HG03469 (cell line): ENCODE measurements around the gene NRN1.

Experiments
- ATAC-seq: cut with Tn5 transposase; IDR thresholded peaks from one replicate; pipeline ENCODE4 v1.9.1; 2021; ENCODE audit warnings: mild to moderate bottlenecking, moderate library complexity, moderate number of reproducible peaks; ENCODE audit not compliant: unreplicated experiment

NRN1 gene

DNA sequence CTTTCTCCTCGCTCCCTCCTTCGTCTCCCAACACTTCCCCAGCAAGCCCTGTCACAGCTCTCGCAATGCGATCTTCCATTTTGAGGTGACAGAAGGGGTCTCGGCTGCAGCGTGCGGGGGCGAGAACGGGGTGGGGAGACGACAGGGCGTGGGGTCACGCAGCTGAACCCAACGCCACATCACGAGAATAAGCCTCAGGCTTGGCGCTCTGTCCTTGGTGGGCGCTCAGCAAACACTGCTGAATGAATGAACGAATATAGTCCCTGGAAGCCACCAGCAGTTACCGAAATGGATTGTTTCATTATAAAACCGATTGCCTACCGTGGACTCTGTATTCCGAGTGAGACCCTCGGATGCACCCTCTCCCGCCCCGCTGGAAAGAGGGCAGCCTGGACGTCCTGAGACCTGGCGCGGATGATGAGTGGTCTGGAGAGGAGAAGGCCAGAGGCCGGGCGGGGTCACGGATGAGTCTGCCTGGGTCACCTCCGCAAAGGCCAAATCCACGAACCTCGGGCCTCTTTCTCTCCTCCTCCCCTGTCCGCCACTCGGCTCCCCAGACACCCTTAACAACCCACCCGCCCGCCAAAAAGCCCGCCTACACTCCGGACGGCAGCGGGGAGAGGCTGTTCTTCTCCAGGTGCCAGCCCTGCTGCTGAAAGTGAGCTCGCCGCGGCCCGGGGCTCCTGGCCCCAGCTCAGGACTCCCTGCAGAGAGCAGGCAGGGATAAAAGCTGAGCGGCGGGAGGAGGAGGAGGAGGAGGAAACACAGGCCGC is 3.7 kb downstream of the NRN1 start:
- no peak for ATAC-seq

DNA sequence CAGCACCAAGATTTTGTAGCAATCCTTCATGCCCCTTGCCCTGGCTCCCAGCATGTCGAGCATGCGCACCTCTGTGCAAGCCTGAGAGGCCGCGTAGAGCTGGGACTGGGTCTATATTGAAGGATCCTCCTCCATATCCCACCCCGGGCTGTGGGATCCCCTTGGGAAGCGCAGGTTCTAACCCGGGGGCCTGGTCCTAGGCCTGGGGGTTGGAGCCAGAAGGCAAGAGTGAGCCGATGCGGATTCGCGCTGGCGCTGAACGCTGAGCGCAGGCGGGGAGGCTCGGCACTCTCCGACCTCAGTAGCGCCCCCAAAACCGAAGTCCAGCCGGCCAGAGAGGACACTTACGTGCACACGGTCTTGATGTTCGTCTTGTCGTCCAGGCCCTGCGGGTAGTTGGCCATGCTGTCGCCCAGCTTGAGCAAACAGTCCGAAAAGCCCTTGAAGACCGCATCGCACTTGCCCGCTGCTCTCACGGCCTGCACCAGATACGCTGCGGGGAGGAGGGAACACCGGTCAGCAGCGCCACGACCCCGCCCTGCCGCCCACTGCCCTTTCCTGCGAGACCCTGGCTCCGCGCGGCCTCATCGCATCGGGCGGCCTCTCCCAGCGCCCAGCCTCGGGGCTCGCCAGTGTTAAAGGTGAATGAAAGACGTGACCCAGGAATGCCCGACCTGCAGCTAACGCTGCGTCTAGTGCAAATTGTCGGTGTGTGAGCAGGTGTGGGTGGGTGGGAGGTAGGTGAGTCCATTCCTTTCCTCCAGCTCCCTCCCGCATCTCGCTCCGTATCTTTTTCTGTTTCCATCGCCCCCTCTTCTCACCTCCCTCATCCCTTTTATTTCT is 4.5 kb downstream of the NRN1 start:
- ATAC-seq = no peak

DNA sequence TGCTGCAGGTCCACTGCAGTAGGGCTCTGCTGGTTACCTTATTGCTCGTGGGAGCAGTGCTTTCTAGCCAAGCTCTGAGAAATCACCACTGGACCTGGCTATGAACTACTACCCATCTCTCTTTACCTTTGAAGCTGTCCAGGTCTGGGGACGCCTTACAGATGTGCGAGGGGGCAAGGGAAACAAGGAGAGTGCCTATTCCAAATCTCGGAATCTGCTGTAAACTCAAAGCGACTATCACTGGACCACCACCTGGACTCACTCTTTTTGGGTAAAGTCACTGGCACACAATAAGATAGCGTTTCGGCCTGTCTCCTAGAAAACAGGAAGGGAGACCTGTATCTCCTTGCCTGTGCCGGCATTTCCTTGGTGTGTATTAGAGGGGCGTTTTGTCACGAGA is 5.3 kb downstream of the NRN1 start:
- ATAC-seq = no peak

DNA sequence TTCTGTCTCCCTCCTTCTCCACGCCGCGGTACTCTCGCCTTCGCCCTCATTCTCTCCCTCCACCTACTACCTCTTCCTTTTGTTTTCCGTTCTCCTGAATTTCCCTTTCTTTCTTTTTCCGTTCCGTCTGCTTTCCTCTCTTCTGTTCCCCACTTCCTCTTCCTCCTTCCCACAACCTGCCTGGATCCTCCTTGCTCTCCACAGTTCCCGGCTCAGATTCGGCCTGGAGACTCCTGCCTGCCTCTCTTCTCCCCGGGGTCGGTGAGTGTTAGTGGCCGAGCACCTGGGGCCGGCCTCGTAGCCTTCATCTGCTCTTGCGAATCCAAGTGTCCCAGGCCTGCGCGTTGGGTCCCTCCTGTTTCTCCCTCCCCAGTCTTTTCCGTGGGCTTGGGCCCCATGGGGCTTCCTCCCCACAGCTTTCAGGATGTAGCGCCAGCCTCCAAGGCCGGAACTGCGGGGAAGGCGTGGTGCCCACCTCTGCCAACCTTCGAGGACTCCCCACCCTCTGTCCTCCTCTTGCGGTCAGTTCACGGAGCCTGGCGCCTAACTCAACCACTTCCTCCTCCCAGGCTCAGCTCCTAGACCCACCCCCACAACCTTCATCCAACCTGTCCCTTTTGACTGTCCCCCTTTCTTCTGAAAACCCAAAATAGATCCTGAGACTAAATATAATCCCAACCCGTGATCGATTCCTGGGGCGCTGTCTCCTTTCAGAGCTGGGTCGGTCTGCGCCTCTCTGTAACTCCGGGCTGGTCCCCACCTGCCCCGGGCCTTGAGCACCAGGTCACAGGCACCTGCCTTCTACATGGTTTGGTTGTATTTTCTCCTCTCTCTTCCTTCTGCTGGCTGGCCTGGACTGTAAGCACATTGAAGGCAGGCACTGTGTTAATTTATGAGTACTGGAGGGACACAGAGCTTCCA is 6.8 kb downstream of the NRN1 start:
- no peak for ATAC-seq

DNA sequence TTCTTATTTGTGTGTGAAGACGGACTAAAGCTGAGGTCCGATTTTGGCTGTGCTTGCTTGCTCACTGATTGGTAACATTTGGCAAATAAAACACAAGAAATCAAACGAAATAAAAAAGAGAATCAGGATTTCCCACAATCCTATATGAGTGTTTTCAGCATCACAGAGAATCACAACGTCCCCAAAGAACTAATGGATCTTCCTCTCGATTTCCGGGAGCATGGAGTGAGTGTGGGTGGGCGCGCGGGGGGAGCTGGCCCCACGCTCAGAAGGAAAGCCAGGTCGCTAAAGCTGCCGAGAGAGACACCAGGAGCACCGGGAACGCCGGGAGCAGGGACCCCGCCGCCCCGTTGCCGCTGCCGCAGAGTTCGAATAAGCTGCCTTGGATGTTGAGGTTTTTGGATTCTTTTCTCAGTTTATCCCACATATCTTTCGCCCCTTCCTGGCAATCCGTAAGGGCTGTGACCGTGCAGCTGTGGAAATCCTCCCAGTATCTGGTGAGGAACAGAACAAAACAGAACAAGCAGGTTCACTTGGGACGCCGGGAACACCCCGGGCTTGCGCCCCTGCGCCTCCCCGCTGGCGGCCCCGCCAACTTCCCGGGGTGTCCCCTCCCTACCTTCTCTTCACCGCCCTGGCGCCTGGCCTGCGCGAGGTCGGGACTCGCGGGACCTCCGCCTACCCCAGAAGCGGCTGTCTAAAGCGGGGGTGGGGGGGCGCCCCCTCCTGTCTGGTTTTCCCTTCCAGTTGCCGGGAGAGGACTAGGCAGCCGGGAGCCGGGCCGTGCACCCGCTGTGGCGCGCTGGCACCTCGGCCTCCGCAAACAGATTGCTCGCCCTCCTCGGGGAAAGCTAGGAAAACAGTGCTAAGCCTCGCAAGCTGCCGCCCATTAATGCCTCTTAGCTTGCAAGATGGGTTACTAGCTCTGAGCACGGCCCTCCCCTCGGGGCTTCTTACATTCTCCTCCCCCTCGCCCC is 7.7 kb downstream of the NRN1 start:
- no peak for ATAC-seq

DNA sequence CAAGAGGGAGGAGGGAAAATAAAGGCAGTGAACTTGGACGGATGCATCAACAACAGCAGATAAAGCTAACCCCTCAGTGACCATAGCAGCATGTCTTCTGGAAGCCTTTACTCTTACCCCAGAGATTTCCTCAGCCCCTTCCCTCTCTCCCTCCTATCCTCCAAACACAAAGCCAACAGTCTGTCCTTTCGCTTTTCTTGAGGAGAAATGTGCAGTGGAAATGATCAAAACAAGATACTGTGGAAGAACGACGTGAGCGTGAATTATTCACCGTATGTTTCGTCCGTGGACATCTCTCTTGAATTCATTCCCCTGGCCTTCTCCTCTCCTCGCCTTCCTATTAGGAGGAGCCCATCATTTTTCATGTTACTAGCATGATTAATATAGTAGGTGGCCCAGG is 8.5 kb downstream of the NRN1 start:
- ATAC-seq = no peak

DNA sequence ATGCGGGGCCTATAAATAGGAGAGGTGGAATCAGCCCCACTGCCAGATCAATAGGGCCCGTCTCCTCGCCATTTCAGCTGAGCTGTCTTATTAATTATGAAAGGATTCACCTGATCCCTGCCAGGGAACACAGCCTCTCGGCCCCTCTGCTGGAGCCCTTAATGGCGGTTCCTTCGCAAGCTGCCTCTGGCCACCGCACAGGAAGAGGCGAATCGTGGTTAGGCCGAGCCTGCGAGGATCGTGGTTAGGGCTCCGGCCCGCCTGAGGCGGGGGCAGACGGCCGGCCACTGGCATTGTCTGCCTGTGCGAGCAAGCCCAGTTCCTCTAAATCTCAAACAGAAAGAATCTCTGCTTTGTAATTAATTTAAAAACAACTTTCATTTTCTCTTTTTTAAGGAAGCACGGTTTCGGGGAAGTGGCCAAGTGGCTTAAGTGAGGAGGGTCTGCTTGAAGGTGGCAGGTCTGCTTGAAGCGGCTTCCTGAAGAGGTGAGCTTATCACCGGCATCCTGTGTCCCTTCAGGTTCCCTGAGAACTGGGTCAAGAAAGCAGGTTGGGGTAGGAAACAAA is 9.2 kb downstream of the NRN1 start:
- no peak for ATAC-seq

DNA sequence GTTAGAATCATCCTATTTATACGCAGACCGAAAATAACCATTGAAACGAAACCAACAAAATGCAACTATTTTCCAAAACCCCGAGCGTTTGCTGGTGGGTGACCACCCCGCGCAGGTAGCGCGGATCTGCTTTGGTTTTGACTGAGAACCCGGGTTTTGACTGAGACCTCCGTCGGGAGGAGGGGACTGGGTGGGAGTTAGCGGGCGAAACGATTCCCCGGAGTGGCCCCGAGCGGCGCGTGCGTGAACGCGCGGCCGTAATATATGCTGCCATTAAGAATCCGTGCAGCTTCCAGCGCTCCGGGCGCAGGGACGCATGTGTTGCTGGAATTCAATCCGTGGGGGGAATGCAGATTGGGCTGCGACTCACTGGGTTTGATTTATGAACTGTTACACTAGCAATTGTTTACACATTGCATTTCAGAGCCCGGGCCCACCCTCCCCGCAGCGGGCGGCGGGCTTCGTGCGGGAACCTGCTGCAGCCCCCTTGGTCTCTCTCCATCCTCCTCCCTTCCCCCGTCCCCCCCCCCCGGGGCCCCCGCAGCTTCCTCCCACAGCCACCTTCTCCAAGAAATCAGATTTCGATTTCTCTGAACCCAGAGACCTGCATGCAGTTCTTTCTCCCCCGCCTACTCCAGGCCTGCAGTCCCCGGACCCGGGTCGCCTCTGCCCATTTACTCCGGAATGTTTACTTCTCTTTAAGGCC is 9.9 kb downstream of the NRN1 start:
- ATAC-seq = no peak

DNA sequence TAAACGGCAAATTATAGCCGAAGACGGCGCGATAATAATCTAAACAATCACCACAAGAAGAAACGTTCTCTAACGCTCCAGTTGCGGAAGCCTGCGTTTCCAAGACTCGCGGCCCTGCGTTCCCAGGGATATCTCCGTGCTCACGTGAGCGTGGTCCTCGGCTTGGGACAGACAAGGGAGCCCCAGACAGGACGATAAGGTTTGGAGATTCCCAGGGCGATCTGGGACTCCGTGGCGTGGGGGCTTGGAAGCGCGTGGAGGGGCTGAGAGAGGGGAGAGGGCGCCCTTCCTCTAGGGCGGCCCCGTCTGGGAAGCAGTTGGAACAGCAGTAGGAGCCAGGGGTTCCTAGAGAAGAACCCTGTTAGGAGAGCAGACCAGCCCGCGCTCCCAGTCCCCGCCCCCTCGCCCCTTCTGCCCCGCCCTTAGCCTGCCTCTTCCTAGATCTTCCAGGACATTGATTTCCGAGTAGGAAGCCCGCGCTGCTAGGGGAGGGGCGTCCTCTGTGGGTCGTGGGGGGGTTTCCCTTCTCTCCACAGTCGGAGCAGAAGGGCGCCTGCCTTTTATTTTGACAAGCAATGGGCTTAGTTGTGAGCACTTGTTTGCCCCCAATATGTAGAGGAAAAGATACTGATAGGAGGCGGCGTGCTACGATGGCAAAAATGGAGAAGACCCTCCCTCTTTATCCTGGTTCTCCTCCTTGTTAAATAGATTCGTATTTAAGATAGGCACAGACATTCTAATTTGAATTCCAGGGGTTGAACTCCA is 10.6 kb downstream of the NRN1 start:
- ATAC-seq = no peak

DNA sequence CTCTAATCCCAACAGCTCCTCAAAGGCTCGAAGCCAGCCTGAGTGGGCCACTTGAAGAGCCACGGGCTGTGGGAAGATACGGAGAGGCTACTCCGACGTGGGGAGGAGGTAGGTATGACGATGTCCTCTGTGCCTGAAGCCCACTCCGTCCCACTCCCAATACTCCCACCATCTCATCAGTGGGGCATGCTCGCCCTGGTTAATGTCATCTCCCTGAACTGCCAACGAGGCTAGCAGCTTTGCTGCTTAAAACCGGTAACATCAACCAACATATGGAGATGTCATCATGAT is 11.1 kb downstream of the NRN1 start:
- ATAC-seq = no peak

DNA sequence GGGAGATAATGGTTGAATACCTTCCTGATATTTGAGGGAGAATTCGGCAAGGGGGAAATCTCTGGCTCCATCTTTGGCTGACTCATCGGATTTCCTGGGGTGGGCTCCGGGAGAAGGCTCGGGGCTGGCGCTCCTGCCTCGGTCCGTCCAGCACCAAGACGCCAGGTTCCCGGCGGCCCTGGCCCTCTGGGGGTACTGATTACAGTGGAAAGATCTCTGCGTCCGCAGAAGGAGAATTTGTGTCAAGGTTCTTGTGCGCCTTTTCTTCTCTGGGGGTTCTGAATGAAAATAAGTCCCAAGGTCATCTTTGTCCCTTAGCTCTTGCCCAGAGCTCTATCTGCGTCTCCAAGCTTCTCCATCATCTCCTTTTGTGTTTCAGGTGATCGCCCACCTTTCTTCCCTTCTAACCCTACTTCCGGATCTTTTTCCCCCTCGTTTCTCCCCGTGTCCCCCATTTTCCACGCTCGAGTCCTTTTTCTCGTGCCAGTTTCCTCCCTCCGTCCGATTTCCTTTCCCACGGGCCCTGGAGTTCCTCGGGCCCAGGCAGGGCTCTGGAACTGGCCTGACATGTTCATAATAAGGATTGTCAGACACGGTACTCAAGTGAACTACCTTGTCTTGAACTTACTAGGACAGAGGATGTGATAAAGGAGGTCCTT is 11.6 kb downstream of the NRN1 start:
- ATAC-seq = no peak

DNA sequence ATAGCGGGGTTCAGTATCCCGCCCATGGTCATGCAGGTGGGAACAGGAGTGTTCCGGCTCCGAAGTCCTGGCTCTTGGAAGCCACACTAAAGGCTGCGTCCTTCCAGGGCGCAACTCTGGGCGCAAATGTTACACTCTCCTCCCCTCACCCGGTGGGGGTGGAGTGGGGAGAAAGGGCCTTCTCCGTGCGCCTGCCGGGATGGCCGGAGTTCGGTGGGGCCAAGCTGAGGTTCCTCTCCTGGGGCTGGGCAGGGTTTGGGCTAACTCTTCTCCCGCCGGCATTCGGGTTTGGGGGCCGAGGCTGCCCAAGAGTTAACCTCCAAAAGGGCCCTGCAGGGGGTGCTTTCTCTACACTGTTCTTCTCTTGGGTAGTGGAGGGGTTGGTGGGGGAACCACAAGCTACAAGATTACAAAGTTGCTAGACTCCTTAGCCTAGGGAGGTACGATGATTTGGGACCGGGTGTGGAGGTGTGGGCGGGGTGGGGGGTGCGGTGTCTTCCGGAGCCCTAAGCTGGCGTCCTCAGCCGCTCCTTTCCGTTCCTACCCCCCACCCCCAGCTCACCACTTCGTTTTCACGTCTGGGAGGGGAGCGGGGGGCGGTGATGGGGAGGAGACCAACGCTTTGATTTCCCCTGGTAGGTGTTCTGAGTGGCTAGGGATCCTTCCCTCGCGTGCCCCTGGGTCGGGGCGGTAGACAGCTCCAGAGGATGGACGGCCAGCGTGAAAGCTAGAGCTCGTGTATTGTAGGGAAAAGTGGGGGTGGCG is 12.3 kb downstream of the NRN1 start:
- no peak for ATAC-seq

DNA sequence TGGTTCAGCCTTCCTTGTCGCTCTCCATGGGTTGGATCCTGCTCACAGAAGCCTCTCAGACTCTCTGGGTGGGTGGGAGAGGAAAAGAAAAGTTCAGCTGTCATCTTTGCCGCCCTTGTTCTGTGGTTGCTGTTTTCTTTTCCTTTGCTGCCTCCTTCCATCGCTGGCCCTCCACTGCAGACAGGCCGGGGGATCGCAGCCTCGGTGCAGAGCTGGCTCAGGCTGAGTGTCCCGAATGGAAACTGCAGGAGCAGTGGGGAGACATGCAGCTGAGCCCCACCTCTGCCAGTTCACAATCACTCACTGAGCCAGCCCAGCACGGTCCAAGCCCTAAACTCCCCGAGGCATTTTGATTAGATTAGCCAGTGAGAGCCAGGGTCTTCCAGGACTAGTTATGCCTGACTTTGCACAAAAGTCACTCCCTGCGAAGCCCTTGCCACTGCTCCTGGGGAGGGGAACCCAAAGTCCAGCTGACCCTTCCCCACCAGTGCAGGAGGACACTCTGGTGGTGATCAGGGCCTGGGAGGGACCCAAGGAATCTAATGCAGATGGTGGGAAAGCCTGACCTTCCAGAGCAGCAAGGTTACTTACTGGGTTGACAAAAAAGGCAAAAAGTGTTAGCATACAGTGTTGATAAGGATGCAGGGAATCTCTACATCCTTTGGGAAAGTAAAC is 14.0 kb downstream of the NRN1 start:
- no peak for ATAC-seq

DNA sequence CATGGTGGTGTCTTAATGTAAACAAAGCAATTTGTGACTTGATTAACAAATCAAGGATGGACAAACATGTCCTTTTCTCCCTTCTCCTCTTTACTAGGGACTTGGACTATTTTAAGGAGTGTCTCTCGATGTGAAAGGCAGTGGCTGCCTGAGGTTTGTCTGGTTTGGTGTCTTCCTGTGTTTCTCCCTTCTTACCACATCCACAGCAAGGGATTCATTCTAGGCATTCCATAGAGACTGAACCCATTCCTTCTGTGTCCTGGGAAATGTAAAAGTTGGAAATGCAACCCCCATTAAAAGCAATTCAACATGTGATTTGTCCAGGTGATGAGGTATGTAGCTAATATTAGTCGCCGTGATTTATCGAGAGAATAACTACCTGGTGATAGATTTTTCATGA is 15.9 kb downstream of the NRN1 start:
- no peak for ATAC-seq

DNA sequence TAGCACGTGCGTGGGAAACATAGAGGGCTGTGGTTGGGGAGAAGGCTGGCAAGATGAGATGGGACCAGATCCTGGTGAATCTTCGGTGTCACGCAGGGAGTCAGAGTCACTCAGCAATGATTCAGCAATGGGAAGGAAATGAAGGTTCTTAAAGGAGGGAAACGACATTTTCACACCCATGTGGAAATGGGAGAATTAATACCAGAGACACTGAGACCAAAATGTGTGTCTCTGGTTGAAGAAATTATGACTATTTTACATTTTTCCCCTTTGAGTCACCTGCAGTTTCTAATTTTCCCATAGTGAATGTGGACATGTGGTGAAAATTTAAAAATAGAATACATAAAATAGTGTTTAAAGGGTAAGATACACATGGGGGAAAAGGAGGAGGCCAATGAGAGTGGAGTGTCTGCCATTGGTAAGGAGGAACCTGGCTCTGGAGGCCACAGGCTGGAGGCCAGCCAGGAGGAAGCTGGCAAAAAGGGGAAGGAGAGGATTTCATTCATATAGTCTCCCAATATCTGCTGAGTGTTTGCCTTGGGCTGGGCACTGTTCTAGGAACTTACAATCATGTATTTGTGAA is 17.5 kb downstream of the NRN1 start:
- no peak for ATAC-seq

DNA sequence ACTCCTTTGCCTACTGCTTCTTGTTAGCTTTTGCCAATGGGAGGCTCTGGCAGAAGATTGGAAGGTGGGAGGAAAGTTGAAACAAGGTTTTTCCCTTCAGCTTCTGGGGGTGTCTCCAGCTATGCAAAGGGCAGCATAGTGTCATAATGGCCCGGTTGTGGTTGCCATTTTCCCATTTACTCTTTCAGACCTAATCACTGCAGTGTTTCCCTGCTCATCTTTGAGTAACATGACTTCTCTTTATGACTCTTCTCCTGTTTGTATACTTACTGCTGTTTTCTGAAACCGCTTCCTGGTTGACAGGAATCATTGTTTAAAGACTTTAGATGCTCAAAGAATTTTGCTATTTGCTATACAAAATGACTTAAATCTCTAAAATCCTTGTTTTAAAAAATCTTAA is 19.9 kb downstream of the NRN1 start:
- ATAC-seq = no peak
